HTR-8/SVneo (cell line): Measurements from ENCODE around the gene GALNT9.
A peak's percentile ranks its signal among the peaks of the same experiment; 100 is the strongest.

ENCODE experiments used
- DNase-seq: peaks from one replicate; pipeline ENCODE4 v3.0.0; 2011; ENCODE audit warnings: low spot score, mixed read lengths; ENCODE audit not compliant: insufficient read length
- FAIRE-seq: peaks from 2 replicates; lab custom pipeline; 2011; peaks lifted over from hg19 to GRCh38; lab: Jason Lieb, UNC

Gene GALNT9

DNA sequence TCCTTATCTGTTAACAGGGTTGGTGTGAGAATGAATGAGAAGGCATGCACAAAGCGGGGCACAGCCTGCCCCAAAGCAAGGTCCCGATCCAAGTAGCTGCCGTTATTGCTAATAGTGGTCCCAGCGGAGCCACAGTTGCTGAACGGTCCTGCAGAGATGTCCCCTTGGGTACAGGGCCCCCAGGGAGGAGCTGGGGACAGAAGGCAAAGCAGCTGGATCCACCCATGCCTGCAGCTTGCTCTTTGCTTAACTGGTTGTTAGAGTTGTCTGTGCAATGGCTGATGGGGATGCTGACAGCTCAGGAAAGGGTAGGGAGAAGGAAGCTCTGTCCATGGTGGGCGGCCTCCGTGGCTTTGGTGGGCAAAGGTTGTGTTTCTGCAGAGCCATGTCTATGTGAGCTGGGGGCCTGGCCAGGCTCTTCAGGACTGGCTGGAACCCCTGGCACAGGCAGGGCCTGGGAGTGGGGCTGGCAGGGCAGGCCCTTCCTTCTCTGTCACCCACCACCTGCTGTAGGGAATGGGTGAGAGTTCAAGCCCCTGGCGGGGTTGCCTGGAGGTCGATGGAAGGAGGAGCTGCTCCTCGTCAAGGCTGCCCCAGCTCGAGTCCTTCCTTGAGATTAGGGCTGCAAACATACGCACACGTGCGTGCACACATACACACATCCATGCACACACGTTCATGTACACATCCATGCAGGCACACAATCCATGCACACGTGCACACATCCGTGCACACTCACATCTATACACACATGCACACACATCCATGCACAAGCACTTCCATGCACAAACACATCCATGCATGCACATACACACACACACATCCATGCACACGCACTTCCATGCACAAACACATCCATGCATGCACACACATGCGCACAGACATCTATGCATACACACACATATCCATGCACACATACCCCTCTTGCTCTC lies 149.7 kb downstream of the GALNT9 start:
- DNase-seq (no peak), FAIRE-seq (peak; percentile 86)

DNA sequence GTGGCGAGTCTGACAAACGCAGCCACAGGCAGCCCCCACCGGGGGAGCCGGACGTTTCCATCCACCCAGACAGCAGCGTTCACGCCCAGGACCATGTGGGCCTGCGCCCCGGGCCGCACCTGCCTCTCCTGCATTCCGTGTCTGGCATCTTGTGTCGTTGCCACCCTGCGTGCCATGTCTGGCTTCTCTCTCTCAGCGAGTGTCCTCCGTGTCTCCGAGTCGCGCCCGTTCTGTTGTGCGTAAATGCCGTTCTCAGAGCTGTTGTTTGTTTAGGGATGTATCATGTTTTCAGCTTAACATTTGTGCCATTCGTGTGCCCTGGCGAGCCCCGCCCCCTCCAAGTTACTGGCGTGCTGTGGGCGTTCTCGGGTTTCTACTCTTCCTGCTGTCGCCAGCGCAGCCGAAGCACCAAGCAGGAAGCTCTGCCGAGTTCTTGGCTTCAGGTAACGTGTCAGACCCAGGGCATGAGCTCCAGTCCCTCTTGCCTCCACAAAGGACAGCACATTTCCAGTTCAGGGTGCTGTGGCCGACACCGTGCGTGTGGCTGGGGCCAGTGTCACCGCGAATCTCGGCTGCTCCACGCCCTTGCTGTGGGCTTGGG lies 150.5 kb downstream of the GALNT9 start:
- FAIRE-seq (no peak), DNase-seq (no peak)

DNA sequence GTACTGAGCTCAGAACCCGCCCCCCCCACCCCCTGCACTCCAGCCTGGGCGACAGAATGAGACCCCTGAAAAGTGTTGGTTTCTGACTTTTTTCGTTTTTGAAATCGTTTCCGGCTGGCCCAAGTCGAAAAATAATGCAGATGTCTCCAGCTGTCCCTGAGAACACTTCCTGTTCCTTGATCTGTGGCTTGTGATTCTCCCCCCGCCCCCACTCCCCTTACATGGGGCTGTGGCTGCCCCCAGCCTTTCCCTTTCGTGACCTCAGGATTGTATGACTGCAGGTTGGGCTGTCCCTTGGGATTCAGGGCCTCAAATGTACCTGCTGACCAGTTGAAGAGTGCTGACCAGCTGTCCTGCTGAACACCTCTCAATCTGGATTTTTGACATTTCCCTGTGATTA lies 151.1 kb downstream of the GALNT9 start:
- FAIRE-seq (no peak), DNase-seq (no peak)

DNA sequence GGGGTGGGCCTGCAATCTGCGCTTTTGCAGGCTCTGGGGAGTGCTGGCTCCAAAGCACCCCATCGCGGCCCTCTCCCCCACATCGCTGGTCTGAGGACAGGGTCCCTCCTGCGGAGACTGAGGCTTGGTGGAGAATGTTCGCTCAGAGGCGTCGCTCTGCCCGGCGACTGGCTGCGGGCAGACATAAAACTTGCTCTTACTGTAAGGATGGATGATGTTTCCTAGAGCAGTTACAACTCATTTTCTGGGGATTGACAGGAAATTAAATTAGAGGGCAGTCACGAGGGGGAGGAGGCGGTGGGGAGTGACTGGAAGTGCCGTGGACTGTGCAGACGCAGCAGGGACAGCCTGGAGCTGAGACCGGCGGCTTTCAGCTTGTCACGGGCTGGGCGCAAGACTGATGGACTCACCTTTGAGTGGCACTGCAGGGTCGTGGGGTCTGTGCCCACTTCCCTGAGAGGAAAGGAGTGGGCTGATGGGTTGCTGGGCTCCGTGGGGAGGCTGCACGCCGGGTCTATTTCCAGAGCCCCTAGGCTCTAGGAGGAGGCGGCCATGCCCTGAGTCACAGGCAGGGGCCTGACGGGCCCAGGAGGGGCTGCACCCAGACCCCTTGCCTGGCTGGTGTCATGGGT lies 152.4 kb downstream of the GALNT9 start:
- FAIRE-seq (no peak), DNase-seq (no peak)

DNA sequence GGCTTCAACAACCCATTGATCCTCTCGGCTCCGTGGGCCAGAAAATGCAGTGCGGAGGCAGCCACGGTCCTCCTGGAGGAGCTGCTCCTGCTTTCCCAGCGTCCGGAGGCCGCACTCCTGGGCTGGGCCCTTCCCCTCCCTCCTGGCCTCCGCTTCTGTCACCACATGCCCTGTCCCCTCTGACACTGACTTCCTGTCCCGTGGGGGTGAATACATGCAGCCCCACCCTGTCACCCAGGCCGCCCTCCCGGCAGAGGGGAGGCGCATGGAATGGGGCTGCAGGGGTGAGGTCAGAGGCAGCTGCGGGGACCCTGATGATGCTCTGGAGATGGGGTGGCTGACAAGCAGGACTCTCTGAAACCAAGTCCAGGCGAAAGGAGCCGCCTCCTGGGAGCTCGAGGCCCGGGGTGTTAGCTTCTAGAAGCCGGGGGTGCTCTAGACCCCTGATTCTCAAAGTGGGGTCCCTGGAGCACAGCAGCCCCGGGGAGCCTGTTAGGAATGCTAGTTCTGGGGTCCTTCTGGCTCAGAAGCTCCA lies 152.9 kb downstream of the GALNT9 start:
- FAIRE-seq (no peak), DNase-seq (no peak)

DNA sequence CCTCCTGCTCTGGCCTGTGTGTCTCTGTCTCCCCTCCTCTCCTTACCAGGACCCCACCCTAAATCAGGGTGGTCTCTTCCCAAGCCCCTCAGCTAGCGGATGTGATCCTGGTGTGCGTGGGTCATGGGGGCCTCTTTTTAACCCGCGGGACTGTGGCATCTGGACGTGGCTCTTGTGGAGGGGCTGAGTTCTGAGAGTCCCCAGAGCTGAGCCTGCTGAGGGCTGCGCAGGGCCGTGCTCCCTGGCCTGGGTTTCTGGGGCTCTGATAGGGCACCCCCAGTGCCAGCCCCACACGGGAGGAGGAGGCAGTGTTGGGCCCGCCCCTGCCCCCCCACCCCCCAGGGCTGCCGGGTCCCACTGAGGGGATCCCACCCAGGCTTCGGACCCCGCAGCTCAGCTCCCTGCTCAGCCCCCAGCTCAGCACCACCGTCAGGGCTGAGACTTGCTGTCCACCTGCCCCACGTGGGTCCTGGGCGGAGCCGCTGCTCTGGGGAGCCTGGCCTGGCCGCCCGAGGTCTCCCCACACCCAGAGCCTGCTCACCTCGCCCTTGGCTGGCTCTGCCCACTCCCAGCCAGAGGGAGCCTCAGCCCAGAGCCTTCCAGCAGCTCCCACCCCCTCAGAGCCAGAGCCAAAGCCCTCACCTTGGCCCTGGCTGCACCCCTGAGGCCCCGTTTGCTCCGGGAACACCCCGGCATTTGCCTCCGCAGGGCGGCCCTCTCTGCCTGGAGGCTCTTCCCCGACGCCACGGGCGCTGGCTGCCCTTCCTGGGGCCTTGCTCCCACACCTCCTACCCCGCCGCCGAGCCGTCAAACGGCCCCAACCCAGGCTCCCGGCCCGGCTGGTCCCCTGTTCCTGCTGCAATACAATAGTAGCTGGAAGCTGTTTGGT lies 153.6 kb downstream of the GALNT9 start:
- no peak for DNase-seq
- no peak for FAIRE-seq

DNA sequence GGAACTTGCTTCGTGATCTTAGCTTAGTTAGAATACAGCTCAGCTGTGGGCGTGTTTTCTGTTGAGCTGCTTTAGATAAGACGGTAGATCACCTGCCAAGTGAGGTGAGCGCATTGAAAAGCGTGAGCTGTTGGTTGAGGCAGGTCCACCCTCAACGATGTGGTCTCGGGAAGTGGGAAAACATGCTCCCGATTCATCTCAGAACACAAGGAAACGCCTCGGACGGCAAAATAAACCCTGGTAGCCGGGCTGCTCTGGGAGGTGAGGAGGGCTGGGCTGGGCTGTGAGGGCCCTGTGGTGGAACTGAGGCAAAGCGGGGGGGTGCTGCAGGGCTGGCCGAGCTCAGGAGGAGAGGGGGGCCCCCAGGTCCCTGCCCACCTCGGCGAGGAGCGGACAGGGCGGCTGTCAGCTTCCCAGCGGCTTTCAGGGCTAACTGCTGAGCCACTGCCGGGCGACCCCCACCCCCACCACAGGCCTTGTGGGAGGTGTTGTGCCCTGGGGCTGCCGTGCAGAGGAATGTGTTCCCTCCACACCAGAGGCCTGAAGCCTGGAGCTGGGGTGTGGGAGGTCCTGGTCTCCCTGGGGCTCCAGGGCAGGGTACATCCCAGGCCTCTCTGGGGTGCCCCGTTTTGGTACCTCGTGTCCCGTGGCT lies 154.4 kb downstream of the GALNT9 start:
- FAIRE-seq (no peak), DNase-seq (no peak)

DNA sequence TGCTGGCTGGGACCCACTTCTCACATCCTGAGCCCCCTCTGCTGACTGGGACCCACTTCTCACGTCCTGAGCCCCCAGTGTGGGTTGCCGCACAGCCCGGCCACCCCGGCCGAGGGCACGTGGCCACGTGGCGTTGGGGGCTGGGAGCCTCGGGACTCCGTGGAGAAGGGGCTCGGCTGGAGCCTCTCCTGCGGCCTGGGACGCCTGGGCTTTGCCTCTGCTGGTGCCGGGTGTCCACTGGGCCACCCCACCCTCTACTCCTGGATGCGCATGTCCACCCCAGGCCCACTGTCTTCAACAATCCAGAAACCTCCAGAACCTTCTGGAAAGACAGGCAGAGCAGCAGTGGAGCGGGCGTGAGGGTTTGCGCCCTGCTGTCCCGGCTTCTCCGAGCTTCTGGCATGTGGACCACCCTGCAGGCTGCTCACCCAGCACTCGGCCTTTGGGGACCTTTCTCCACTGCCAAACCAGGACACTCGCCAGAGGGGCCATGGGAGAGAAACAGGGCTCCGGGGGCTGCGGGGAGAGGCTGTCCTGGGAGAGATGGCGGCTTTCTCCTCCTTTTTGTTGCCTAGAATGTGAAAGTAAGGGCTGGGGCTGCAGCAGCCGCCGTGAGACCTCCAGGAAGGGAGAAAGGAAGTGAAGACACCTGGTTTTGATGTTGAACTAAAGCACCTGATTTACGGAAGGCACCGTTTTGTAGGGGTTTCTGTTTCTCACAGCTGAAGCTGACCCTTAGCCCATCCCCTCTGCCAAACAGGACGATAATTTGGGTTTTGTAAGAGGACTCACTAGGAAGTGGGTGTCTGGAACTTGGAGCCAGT lies 155.2 kb downstream of the GALNT9 start:
- DNase-seq (no peak), FAIRE-seq (no peak)

DNA sequence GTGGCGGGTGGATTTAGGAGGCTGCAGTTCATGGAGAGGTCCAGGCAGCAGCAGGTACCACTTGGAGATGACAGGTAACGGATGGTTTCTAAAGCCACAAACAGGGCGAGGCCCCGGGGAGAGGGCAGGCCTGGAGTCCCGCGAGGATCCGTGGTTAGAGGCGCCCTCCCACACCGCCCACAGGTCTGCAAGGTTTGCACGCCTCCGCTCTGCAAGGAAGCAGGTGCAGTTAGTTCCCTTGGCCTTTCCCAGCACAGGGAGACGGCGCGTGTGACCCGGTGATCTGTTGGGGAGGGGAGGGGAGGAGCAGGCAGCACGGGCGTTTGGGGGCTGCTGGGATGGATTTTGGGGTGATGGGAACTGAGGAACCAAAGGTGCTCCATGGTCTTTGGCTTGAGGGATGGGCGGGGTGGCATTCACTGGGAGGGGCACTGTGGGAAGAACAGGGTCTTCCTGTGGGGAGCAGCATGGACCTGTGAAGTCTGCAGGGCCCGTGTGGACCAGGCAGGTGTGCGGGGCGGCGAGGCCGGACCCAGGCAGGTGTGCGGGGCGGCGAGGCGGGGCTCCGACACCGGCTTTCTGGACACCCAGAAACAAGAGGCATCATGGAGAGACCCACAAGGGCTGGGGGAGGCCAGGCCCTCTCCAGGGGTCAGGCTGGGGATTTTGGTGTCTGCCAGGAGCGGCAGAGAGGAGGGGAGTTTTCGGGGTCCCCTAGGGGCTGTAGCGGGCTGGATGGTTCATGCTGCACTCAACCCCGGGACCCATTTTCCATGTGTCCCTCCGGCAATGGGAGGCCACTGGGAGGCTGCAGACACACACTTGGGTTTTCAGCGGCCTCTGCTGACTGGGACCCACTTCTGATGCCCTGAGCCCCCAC lies 156.0 kb downstream of the GALNT9 start:
- FAIRE-seq (no peak), DNase-seq (no peak)

DNA sequence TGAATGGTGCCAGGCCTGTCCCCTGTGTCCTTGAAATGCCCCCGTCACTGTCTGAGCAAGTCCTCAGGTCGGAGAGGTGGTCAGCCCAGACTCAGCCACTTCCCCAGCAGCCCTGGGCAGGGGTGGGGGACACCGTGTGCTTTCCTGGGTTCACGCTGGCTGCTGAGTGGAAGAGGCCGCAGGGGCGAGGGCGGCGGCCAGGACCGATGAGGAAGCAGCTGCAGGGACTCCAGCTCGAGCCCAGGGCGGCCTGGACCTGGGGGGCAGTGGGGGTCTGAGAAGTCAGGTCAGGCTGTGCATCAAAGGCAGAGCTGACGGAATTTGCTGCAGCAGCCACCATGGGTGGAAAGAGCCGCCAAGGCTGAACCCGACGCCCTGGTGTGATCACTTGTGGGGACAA lies 156.8 kb downstream of the GALNT9 start:
- DNase-seq (no peak), FAIRE-seq (no peak)

DNA sequence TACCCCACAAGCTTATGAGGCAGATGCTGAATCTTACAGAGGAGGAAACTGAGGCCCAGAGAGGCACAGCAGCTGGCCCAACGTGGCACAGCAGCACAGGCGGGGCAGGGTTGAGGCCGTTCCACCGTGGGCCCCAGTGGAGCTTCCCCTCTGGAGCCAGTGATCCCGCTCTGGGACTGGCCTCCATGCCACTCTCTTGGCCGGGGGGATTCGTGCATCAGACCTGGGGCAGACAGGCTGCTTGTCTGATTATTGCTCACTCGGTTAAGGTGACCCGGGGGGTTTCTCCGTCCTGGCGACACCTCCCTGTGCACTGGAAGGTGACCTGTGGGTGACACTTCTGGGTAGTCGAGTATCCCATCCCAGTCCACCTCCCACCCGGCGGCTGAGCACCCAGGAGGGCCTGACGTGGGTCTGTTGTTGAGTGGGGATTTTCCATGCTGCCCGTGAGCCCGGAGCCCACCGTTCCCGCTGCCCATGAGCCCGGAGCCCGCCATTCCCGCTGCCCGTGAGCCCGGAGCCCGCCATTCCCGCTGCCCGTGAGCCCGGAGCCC lies 157.3 kb downstream of the GALNT9 start:
- no peak for FAIRE-seq

DNA sequence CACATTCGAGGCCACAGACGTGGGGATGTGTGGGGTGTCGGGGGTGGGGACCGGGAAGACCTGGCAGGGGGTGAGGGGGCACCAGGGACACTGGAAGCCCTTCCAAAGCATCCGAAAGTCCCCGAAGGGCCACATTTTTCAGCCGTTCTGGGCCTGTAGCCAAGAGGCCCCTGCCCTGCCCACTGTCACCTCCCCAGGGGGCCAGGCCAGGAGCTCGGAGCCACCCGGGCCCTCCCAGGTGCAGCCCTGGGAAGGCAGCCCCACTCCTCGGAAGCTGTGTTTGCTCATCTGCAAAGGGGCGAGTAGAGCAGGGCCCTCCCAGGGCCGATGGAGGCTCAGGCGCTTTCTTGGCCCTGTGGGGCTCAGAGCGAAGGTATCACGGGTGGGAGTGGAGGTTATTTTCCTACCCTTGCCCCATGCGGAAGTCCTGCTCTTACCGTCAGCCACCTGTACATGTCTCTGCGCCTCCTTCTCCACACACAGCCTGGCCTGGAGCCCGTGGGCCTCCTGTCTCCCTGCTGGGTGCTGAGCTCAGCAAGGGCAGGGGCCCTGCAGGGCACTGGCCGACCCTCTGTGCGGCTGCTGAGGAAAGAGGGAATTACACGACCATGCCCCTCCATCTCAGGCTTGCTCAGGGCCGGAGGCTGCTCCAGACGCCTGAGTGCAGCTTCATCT lies 158.0 kb downstream of the GALNT9 start:
- DNase-seq = no peak
- no peak for FAIRE-seq

More for the DNA sequence above, 157.3 kb downstream of the GALNT9 start:
- no peak for DNase-seq

DNA sequence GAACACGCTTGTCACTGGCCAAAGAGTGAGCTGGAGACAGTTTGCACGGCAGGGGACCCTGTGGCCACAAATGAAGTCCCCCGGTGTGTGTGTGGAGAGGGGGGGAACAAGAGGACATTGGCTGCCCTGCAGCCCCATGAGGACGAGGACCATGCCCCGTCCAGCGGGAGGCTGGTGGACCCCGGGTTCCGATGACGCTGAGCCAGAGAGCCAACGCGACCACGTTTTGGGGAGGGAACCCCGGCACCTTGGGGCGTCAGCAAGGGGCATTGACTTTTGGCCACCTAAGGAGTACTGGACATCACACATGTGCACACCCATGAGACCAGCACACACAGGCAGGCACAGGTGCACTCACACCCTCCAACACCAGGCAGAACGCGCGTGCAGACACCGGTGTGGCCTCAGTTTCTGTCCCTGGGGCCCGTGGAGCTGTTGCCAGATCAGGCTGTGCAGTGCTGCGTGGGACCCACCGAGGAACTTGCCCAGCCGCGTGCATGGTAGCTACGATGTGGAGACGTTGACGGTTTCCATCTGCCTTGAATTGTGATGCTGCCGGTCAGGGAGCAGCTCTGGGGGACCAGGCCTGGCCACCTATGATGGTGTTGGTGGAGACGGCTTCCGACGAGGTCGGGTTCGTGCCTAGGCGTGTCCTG lies 158.6 kb downstream of the GALNT9 start:
- FAIRE-seq (no peak), DNase-seq (no peak)

DNA sequence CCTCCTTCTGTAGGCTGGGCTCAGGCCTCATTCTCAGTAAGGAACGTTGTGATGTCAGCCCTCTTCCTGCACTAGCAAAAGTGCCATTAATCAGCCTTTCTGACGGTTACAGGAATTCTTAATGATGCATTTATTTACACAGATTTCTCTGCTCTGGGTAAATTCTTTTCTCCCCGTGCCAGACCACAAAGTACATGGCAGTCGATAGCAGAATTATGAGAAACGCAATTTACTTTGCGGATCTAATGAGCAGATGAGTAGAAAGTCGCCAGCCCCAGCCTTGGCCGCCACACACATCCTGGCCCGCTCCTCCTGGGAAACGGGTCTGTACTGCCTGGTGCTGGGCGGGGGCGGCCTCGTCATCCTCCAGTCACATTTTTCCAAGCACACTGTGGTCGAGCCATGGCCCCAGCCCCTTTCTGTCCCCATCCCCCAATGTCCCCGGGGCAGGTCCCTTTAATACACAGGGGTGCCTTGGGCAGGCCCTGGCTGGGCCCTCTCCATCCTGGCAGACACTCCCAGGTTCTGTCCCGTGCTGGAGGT lies 159.2 kb downstream of the GALNT9 start:
- FAIRE-seq (no peak), DNase-seq (peak; percentile 49)

DNA sequence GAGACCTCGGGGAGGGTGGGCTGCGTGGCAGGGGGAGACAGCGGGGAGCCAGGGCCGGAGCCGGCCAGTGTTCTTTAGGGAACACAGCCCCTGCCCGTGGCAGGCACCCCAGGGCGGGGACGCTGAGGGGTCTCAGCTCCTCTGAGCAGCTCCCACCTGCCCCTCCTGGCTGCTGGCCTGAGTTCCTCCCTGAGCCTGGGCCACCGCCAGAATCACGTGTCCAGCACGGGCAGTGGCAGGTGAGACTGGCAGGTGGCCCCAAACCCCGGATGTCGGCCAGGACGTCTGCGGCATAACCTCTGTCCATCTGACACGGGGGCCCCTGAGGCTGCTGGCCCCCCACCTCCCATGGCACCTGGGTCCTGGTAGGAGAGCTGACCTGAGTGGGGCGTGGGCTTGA lies 160.0 kb downstream of the GALNT9 start:
- FAIRE-seq = no peak

More for the DNA sequence above, 160.0 kb downstream of the GALNT9 start:
- DNase-seq = no peak
